ENCODE measurements around the gene NALCN. TPM values are rescaled to one million over a fixed set of nuclear protein-coding genes. Genes with fewer than 3 reads are reported as not detected.

The NALCN gene
- total and polyA plus RNA-seq, 2 experiments from 2014 or later, result 0.50 to 0.87 TPM

GRCh38 chr13:101179021-101179420 is 237.3 kb downstream of the NALCN start (continued):
- TF ChIP-seq, protein P1, sequence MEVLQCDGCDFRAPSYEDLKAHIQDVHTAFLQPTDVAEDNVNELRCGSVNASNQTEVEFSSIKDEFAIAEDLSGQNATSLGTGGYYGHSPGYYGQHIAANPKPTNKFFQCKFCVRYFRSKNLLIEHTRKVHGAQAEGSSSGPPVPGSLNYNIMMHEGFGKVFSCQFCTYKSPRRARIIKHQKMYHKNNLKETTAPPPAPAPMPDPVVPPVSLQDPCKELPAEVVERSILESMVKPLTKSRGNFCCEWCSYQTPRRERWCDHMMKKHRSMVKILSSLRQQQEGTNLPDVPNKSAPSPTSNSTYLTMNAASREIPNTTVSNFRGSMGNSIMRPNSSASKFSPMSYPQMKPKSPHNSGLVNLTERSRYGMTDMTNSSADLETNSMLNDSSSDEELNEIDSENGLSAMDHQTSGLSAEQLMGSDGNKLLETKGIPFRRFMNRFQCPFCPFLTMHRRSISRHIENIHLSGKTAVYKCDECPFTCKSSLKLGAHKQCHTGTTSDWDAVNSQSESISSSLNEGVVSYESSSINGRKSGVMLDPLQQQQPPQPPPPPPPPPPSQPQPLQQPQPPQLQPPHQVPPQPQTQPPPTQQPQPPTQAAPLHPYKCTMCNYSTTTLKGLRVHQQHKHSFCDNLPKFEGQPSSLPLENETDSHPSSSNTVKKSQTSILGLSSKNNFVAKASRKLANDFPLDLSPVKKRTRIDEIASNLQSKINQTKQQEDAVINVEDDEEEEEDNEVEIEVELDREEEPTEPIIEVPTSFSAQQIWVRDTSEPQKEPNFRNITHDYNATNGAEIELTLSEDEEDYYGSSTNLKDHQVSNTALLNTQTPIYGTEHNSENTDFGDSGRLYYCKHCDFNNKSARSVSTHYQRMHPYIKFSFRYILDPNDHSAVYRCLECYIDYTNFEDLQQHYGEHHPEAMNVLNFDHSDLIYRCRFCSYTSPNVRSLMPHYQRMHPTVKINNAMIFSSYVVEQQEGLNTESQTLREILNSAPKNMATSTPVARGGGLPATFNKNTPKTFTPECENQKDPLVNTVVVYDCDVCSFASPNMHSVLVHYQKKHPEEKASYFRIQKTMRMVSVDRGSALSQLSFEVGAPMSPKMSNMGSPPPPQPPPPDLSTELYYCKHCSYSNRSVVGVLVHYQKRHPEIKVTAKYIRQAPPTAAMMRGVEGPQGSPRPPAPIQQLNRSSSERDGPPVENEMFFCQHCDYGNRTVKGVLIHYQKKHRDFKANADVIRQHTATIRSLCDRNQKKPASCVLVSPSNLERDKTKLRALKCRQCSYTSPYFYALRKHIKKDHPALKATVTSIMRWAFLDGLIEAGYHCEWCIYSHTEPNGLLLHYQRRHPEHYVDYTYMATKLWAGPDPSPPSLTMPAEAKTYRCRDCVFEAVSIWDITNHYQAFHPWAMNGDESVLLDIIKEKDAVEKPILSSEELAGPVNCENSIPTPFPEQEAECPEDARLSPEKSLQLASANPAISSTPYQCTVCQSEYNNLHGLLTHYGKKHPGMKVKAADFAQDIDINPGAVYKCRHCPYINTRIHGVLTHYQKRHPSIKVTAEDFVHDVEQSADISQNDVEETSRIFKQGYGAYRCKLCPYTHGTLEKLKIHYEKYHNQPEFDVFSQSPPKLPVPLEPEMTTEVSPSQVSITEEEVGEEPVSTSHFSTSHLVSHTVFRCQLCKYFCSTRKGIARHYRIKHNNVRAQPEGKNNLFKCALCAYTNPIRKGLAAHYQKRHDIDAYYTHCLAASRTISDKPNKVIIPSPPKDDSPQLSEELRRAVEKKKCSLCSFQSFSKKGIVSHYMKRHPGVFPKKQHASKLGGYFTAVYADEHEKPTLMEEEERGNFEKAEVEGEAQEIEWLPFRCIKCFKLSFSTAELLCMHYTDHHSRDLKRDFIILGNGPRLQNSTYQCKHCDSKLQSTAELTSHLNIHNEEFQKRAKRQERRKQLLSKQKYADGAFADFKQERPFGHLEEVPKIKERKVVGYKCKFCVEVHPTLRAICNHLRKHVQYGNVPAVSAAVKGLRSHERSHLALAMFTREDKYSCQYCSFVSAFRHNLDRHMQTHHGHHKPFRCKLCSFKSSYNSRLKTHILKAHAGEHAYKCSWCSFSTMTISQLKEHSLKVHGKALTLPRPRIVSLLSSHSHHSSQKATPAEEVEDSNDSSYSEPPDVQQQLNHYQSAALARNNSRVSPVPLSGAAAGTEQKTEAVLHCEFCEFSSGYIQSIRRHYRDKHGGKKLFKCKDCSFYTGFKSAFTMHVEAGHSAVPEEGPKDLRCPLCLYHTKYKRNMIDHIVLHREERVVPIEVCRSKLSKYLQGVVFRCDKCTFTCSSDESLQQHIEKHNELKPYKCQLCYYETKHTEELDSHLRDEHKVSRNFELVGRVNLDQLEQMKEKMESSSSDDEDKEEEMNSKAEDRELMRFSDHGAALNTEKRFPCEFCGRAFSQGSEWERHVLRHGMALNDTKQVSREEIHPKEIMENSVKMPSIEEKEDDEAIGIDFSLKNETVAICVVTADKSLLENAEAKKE (CRISPR knock-in tag; IDR thresholded peaks at IDR 0.05), result no peak
- TF ChIP-seq ZNF114 (CRISPR knock-in tag; IDR thresholded peaks at IDR 0.05) (no peak), POLR2AphosphoS5 (IDR thresholded peaks at IDR 0.05; ENCODE audit: low read depth) (no peak), EZH2phosphoT487 (IDR thresholded peaks at IDR 0.05; ENCODE audit: unreplicated experiment) (no peak)
- TF ChIP-seq, protein P2, sequence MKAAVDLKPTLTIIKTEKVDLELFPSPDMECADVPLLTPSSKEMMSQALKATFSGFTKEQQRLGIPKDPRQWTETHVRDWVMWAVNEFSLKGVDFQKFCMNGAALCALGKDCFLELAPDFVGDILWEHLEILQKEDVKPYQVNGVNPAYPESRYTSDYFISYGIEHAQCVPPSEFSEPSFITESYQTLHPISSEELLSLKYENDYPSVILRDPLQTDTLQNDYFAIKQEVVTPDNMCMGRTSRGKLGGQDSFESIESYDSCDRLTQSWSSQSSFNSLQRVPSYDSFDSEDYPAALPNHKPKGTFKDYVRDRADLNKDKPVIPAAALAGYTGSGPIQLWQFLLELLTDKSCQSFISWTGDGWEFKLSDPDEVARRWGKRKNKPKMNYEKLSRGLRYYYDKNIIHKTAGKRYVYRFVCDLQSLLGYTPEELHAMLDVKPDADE (IDR thresholded peaks at IDR 0.05), result no peak

DNA sequence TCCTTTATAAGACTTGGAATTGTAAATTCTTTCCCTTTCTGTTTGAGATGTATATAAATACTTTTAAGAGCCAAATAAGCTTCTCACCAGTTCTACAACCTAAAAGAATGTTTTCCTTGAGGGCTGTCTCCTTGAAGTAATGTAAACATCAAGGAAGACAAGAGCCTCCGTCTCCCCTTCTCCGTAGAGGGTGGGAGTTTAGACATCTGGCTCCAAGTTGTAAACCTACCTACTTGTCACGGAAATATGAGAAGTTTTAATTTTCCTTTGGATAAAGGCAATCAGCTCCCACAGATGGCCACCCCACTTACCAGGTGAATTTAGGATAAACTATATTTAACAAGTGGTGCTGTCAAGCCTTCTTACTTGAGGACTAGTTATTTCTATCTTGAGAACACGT is 237.9 kb downstream of the NALCN start:
- no peaks in the 10 kb centered on the region for H3K36me3 Mint-ChIP-seq (ENCODE audit: low read depth)
- Histone ChIP-seq H3K4me3 (no peak overlapping the region), H3K9me2 (ENCODE audit: insufficient read depth) (0 out of 2 replicates have a peak, but pooled peaks cover 4% of the 10 kb centered on the region), H3K27me3 (ENCODE audit: insufficient read depth) (no peaks in the 10 kb centered on the region), H3K36me3 (ENCODE audit: insufficient read depth) (no peaks in the 10 kb centered on the region), H3K4me1 (ENCODE audit: insufficient read depth) (no peaks in the 10 kb centered on the region), H3K79me2 (replicated peaks; ENCODE audit: insufficient read depth) (no peaks in the 10 kb centered on the region), H4K20me1 (replicated peaks; ENCODE audit: insufficient read depth) (no peaks in the 10 kb centered on the region), H2AFZ (peak overlapping the region; percentile 40; the same call in 1 of the 2 replicates), H3K4me2 (no peak overlapping the region), H3K27ac (ENCODE audit: low read depth) (no peak overlapping the region), H3F3A (replicated peaks; ENCODE audit: low read depth) (no peaks in the 10 kb centered on the region)
- ATAC-seq, result no peak
- DNase-seq (ENCODE audit: low spot score), result no peak
- no peaks in the 10 kb centered on the region for H3K27me3 Mint-ChIP-seq (ENCODE audit: insufficient read depth, low read depth, poor library complexity)
- H3K9me3 Mint-ChIP-seq, result peaks cover 6% of the 10 kb centered on the region; the same call in 2 of the 3 replicates
- H3K27ac Mint-ChIP-seq, result no peak overlapping the region
- no peaks in the 10 kb centered on the region for H3K4me1 Mint-ChIP-seq
- H3K4me3 Mint-ChIP-seq, result no peak overlapping the region
- TF ChIP-seq, protein P2 (IDR thresholded peaks at IDR 0.05), result no peak
- TF ChIP-seq EZH2phosphoT487 (IDR thresholded peaks at IDR 0.05; ENCODE audit: unreplicated experiment) (no peak), NANOG (IDR thresholded peaks at IDR 0.05; ENCODE audit: borderline replicate concordance) (no peak), ZNF114 (CRISPR knock-in tag; IDR thresholded peaks at IDR 0.05) (no peak), CREB1 (CRISPR knock-in tag; IDR thresholded peaks at IDR 0.05; ENCODE audit: low read depth) (no peak), ZNF331 (CRISPR knock-in tag; IDR thresholded peaks at IDR 0.05; ENCODE audit: low read depth) (no peak), EZH2 (IDR thresholded peaks at IDR 0.05; ENCODE audit: low read depth, unreplicated experiment) (no peak), REST (IDR thresholded peaks at IDR 0.05; ENCODE audit: unreplicated experiment) (no peak), JUNB (IDR thresholded peaks at IDR 0.05; ENCODE audit: unreplicated experiment) (no peak)
